ENCODE data around the gene THPO.

DNA sequence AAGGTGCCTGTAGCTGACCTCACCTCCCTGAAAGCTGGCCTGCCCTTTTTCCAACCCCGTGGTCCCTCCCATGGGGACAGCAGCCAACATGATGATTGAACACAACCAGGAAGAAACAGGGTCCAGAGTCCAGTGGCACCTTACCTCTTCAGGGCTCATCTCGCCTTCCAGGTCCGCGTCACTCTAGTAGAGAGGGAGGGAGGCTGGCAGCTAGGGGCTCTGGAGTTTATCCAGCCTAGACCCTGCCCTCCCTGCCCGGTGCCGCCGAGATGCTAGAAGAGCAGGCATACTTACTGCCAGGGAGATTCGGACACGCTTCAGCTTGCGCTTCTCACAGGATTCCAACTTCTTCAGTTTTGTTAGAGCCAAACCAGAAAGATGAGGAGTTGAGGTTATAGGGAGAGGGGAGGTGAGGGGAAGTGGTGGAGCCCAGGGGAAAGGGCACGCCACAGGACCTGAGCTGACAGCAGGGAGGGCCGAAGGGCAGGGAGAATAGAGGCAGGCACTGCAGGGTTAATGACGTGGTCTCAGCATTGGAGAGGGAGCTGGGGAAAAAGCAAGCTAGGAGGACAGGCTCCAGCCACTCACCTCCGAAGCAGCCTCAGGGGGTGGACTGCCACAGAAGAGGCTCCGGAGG, 25.7 kb downstream of the THPO start:
- no peak for TF ChIP-seq POLR2AphosphoS5 (IDR thresholded peaks at IDR 0.05; ENCODE audit: low read depth, low read length)
- TF ChIP-seq, protein P1, sequence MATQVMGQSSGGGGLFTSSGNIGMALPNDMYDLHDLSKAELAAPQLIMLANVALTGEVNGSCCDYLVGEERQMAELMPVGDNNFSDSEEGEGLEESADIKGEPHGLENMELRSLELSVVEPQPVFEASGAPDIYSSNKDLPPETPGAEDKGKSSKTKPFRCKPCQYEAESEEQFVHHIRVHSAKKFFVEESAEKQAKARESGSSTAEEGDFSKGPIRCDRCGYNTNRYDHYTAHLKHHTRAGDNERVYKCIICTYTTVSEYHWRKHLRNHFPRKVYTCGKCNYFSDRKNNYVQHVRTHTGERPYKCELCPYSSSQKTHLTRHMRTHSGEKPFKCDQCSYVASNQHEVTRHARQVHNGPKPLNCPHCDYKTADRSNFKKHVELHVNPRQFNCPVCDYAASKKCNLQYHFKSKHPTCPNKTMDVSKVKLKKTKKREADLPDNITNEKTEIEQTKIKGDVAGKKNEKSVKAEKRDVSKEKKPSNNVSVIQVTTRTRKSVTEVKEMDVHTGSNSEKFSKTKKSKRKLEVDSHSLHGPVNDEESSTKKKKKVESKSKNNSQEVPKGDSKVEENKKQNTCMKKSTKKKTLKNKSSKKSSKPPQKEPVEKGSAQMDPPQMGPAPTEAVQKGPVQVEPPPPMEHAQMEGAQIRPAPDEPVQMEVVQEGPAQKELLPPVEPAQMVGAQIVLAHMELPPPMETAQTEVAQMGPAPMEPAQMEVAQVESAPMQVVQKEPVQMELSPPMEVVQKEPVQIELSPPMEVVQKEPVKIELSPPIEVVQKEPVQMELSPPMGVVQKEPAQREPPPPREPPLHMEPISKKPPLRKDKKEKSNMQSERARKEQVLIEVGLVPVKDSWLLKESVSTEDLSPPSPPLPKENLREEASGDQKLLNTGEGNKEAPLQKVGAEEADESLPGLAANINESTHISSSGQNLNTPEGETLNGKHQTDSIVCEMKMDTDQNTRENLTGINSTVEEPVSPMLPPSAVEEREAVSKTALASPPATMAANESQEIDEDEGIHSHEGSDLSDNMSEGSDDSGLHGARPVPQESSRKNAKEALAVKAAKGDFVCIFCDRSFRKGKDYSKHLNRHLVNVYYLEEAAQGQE (IDR thresholded peaks at IDR 0.05; ENCODE audit: insufficient read depth in 1 of 2, low read depth in 2 of 2, low read length in 2 of 2): no peak
- TF ChIP-seq TAF1 (IDR thresholded peaks at IDR 0.05; ENCODE audit: borderline replicate concordance, insufficient read depth, low read length): no peak

All from PFSK-1 (cell line).